ENCODE results near the gene DCC.
A peak's percentile ranks its signal among the peaks of the same experiment; 100 is the strongest.

The DCC gene

GRCh38 chr18:52903857-52904256 lies 563.9 kb downstream of the DCC start:
- CTCF ChIA-PET: interaction anchor here (0.8 to 2.1 kb wide), 5 partner anchors 13 to 1288 kb away, joined by 3 to 10 read pairs (median 4); no protein-coding TSS in a partner anchor
- no peak overlapping the region for H3K4me3 ChIP-seq (ENCODE audit: low read depth, low read length)
- no peak for DNase-seq (ENCODE audit: low read depth, low spot score)

GRCh38 chr18:52907543-52908308 lies 567.7 kb downstream of the DCC start:
- ChIA-PET POLR2A (no interaction called here), CTCF (interaction anchor here (0.6 kb wide), 1 partner anchor 8 kb away, joined by 3 read pairs; no protein-coding TSS in a partner anchor)
- no peak overlapping the region for H3K4me3 ChIP-seq (ENCODE audit: low read depth, low read length)
- DNase-seq (ENCODE audit: low read depth, low spot score): peak; percentile 7
- no peak for TF ChIP-seq CTCF (IDR thresholded peaks at IDR 0.05; ENCODE audit: insufficient read depth, low read length, missing control alignments)

More at GRCh38 chr18:52903857-52904256, 563.9 kb downstream of the DCC start:
- POLR2A ChIA-PET: no interaction called here
- TF ChIP-seq CTCF (IDR thresholded peaks at IDR 0.05; ENCODE audit: insufficient read depth, low read length, missing control alignments): peak; percentile 63

GRCh38 chr18:52914148-52914547 lies 574.2 kb downstream of the DCC start:
- no peak for DNase-seq (ENCODE audit: low read depth, low spot score)
- POLR2A ChIA-PET: no interaction called here
- no peak overlapping the region for H3K4me3 ChIP-seq (ENCODE audit: low read depth, low read length)
- CTCF ChIA-PET: no interaction called here
- TF ChIP-seq CTCF (IDR thresholded peaks at IDR 0.05; ENCODE audit: insufficient read depth, low read length, missing control alignments): no peak

GRCh38 chr18:52920665-52921064 lies 580.7 kb downstream of the DCC start:
- CTCF ChIA-PET: no interaction called here
- no peak for DNase-seq (ENCODE audit: low read depth, low spot score)
- POLR2A ChIA-PET: no interaction called here
- H3K4me3 ChIP-seq (ENCODE audit: low read depth, low read length): no peak overlapping the region
- no peak for TF ChIP-seq CTCF (IDR thresholded peaks at IDR 0.05; ENCODE audit: insufficient read depth, low read length, missing control alignments)

- POLR2A ChIA-PET: no interaction called here
- CTCF ChIA-PET: no interaction called here
- no peak for TF ChIP-seq CTCF (IDR thresholded peaks at IDR 0.05; ENCODE audit: insufficient read depth, low read length, missing control alignments)
- H3K4me3 ChIP-seq (ENCODE audit: low read depth, low read length): no peak overlapping the region
- DNase-seq (ENCODE audit: low read depth, low spot score): peak; percentile 14
Observed at GRCh38 chr18:52933356-52933755, 593.4 kb downstream of the DCC start.

GRCh38 chr18:52936931-52937330 lies 596.9 kb downstream of the DCC start:
- ChIA-PET CTCF (no interaction called here), POLR2A (no interaction called here)
- DNase-seq (ENCODE audit: low read depth, low spot score): peak; percentile 38

More at GRCh38 chr18:52936931-52937330, 596.9 kb downstream of the DCC start:
- no peak for TF ChIP-seq CTCF (IDR thresholded peaks at IDR 0.05; ENCODE audit: insufficient read depth, low read length, missing control alignments)
- H3K4me3 ChIP-seq (ENCODE audit: low read depth, low read length): no peak overlapping the region
